Cardiac muscle cell (in vitro differentiated cells and primary cell): ENCODE measurements around the gene ETV4. TPM values are rescaled to one million over a fixed set of nuclear protein-coding genes. Genes with fewer than 3 reads are reported as not detected.

ENCODE experiments used
- DNase-seq, 2 donors: peaks; one replicate each; pipeline versions ENCODE4 v3.0.0 to v3.0.0-alpha.2; 2010 to 2017; ENCODE audit warnings: low read depth in 1 of 2, low spot score in 1 of 2
- H3K27ac ChIP-seq: fragments of 200-600 bp; sonication (generic); 2 replicates; pipeline ENCODE4 v1.5.1; 2016
- H3K27me3 ChIP-seq: fragments of 200-600 bp; sonication (generic); 2 replicates; pipeline ENCODE4 v1.6.0; 2016; ENCODE audit warnings: control low read depth
- H3K36me3 ChIP-seq: fragments of 200-600 bp; sonication (generic); 2 replicates; pipeline ENCODE4 v1.5.1; 2016; ENCODE audit warnings: control low read depth
- H3K4me1 ChIP-seq: fragments of 200-600 bp; sonication (generic); 2 replicates; pipeline ENCODE4 v1.8.1; 2017; ENCODE audit warnings: low read depth, mild to moderate bottlenecking, mixed run types
- H3K4me3 ChIP-seq: fragments of 200-600 bp; sonication (generic); 2 replicates; pipeline ENCODE4 v1.5.1; 2016; ENCODE audit warnings: mild to moderate bottlenecking
- H3K9me3 ChIP-seq: fragments of 200-600 bp; sonication (generic); 2 replicates; pipeline ENCODE4 v1.5.1; 2017; ENCODE audit warnings: low read depth, mild to moderate bottlenecking, control low read depth
- polyA plus RNA-seq: library from polyadenylated mRNA; unstranded; fragments of >200 nt; fragmentation: Nextera tagmentation; extraction: Ambion mirVana; gene quantifications from 2 replicates; pipeline ENCODE4 v1.2.1, GENCODE V29; 2016
- total RNA-seq: library from RNA; depleted of rRNA; stranded (reverse); fragments of >200 nt; gene quantifications from 2 replicates; pipeline ENCODE4 v1.2.3, GENCODE V29; 2016
- TF ChIP-seq, protein P1 (sequence below): IDR thresholded peaks from 2 replicates; pipeline ENCODE4 v1.5.1; 2012; ENCODE audit warnings: low read depth, mild to moderate bottlenecking, low read length

The ETV4 gene
- total and polyA plus RNA-seq, 2 experiments from 2014 or later = 1.3 to 2.4 TPM

DNA sequence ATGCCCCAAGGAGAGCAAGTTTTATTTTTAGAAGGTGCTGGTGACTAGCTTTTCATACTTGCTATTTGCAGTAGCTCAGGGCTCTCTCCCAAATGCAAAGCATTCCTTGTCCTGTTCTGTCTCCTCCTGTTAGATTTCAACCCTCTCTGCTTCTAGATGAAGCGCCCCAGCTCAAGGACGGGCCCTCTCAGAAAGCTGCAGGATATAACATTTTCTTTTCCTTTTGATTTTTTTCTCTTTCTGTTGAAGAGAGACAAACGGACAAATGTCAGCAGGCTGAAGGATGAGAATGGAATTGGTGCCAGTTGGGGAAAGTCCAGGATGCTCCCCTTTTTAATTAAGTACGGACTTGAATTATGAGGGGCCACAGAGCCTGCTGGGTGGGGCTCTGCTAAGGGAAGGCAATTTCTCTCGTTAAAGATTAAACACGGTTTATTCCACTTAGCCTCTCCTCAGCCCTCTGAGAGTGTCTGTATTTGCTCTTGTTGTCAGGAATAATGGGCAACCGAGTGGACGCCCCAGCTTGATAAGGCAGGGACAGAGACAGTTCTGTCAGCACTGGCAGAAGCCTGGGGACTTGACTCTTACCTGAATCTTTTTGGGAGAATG, 6.2 kb upstream of the ETV4 start:
- TF ChIP-seq, protein P1, sequence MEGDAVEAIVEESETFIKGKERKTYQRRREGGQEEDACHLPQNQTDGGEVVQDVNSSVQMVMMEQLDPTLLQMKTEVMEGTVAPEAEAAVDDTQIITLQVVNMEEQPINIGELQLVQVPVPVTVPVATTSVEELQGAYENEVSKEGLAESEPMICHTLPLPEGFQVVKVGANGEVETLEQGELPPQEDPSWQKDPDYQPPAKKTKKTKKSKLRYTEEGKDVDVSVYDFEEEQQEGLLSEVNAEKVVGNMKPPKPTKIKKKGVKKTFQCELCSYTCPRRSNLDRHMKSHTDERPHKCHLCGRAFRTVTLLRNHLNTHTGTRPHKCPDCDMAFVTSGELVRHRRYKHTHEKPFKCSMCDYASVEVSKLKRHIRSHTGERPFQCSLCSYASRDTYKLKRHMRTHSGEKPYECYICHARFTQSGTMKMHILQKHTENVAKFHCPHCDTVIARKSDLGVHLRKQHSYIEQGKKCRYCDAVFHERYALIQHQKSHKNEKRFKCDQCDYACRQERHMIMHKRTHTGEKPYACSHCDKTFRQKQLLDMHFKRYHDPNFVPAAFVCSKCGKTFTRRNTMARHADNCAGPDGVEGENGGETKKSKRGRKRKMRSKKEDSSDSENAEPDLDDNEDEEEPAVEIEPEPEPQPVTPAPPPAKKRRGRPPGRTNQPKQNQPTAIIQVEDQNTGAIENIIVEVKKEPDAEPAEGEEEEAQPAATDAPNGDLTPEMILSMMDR = no peak
- Histone ChIP-seq H3K4me3 (no peak overlapping the region), H3K36me3 (no peaks in the 10 kb centered on the region), H3K4me1 (peaks cover 19% of the 10 kb centered on the region), H3K9me3 (no peaks in the 10 kb centered on the region), H3K27ac (peak overlapping the region; percentile 82), H3K27me3 (peaks cover 10% of the 10 kb centered on the region)
- peak in 1 of 2 donors; percentile 59 for DNase-seq

DNA sequence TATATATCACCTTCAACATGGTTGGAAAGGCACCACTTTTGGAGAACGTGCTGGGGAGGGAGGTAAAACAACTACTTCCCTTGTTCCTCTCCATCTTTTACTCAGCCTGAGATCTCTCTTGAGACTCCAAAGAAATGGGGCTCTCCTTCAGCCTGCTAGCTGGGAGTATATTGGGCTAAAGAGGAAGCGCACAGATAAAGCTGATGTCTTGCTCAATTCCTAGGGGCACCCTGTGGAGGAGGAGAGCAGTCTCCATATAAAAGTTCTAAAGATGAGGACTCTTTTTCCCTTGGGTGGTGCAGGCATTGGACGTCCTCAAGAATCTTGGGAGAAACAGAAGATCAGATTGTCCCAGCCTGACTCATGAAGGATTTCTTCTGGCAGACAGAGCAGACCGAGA, 4.6 kb upstream of the ETV4 start:
- no peak for DNase-seq
- H3K4me3 ChIP-seq = no peak overlapping the region

DNA sequence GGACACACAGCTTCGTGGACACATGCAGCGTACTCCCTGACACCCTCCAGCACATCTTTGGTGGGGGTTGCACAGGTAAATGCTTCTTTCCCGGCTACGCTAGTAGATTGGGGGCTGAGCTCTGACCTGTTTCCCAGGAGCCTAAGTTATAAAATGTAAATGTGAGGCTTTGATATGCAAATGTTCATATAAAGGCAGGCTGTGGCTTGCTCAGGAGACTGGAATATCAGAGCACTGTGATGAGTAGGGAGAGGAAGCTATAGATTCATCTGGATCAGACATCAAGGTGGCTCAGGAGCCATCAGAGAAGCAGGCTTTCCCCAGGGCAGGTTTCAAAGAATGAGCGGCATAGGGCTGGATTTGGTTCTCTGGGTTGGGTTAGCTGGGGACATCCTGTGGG, 3.4 kb upstream of the ETV4 start:
- Histone ChIP-seq H3K4me3 (no peak overlapping the region), H3K4me1 (peaks cover 25% of the 10 kb centered on the region), H3K27me3 (peaks cover 36% of the 10 kb centered on the region), H3K27ac (no peak overlapping the region), H3K9me3 (no peaks in the 10 kb centered on the region), H3K36me3 (no peaks in the 10 kb centered on the region)
- TF ChIP-seq, protein P1 = no peak
- DNase-seq = no peak

More for the DNA sequence above, 4.6 kb upstream of the ETV4 start:
- TF ChIP-seq, protein P1 = no peak
- Histone ChIP-seq H3K4me1 (peaks cover 19% of the 10 kb centered on the region), H3K36me3 (no peaks in the 10 kb centered on the region), H3K27ac (no peak overlapping the region), H3K27me3 (peaks cover 23% of the 10 kb centered on the region), H3K9me3 (no peaks in the 10 kb centered on the region)

DNA sequence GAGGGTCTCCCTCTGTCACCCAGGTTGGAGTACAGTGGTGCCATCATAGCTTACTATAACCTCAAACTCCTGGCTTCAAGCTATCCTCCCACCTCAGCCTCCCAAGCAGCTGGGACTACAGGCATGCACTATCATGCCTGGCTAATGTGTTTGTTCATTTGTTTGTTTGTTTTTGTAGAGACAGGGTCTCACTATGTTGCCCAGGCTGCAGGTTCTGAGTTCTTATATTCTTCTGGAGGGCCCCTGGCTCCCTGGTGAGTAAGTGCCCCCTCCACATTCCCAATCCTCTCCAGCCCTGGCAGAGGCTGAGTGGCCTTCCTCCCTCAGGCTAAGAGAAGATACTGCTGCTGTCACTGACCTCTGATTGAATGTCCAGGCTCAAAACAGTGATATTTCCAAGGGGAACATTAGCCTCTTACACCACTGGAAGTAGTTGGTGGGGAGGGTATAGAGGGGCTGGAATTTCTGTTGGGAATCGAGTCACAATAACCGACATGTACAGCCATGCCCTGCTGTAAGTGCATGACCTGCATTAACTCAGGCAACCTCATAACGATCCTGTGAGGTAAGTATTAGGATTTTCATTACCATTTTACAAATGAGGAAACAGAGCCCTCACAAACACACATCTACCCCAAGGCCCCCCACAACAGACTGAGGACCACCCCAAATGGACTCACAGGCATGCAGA, 2.7 kb upstream of the ETV4 start:
- no peak for DNase-seq
- Histone ChIP-seq H3K4me1 (peaks cover 21% of the 10 kb centered on the region), H3K27me3 (peaks cover 42% of the 10 kb centered on the region), H3K36me3 (no peaks in the 10 kb centered on the region), H3K9me3 (no peaks in the 10 kb centered on the region), H3K27ac (no peak overlapping the region), H3K4me3 (no peak overlapping the region)
- TF ChIP-seq, protein P1 = no peak

DNA sequence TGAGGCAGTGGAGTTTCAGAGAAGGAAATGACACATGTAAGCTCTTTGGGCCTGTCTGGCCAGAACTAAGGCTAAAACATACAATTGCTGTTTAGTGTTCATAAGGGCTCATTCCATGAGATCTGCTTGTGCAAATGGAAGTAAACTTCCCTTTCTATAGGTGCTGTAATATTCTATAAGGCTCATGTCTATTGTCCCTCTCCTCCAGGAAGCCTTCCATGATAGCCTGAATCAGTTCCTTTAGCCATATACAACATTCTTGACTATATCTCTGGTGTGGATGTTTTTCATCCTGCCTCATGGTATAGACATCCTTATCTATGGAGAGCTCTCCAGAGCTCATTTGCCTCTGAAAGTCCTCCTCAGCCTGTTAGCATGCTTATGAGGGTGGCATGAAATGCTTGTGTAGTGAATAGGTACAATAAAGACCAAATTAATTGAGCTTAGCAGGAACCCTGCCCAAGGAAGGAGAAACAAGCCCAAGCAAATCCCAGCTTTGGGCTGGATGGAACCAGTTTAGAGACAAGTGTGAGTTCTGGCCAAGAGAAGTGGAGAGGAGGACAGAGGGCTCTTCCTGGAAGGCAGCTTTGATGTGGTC, 1.6 kb upstream of the ETV4 start:
- DNase-seq = no peak
- H3K36me3 ChIP-seq = no peaks in the 10 kb centered on the region
- peaks cover 53% of the 10 kb centered on the region for H3K27me3 ChIP-seq
- H3K9me3 ChIP-seq = no peaks in the 10 kb centered on the region
- TF ChIP-seq, protein P1 = no peak
- peaks cover 22% of the 10 kb centered on the region for H3K4me1 ChIP-seq
- no peak overlapping the region for H3K4me3 ChIP-seq
- H3K27ac ChIP-seq = no peak overlapping the region
